CD4-positive, alpha-beta T cell treated with Interleukin-6 at 100 ng/mL for 8 hours (primary cell): ENCODE results near the gene GLB1L3.
"Not testable (repeated sequence)": the region's sequence is repeated elsewhere in the genome, so short reads cannot be mapped to it uniquely, and the experiment has no call there.

Source experiments
- DNase-seq: peaks from one replicate; pipeline ENCODE4 v3.0.0-alpha.2; 2020; ENCODE audit warnings: mixed read lengths, low spot score

Gene GLB1L3

DNA sequence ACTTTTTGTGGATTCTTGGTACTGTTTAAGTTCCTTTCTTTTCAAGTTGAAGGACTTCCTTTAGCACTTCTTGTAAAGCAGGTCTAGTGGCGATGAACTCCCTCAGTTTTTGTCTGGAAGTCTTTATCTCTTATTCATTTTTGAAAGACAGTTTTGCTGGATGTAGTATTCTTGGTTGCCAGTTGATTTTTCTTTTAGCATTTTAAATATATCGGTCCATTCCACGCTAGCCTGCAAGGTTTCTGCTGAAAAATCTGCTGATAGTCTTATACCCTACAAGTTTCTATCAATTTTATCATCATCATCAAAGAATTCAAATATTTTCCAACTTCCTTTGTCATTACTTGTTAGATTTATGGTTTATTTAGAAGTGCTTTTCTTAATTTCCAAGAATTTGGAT lies 40.9 kb downstream of the GLB1L3 start:
- DNase-seq, result no peak

DNA sequence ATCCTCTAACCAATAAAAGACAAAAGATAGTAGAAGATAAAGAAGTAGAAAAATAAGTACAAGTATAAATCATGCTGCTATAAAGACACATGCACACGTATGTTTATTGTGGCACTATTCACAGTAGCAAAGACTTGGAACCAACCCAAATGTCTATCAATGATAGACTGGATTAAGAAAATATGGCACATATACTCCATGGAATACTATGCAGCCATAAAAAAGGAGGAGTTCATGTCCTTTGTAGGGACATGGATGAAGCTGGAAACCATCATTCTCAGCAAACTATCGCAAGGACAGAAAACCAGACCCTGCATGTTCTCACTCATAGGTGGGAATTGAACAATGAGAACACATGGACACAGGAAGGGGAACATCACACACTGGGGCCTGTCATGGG lies 45.2 kb downstream of the GLB1L3 start:
- DNase-seq, result not testable (repeated sequence)

DNA sequence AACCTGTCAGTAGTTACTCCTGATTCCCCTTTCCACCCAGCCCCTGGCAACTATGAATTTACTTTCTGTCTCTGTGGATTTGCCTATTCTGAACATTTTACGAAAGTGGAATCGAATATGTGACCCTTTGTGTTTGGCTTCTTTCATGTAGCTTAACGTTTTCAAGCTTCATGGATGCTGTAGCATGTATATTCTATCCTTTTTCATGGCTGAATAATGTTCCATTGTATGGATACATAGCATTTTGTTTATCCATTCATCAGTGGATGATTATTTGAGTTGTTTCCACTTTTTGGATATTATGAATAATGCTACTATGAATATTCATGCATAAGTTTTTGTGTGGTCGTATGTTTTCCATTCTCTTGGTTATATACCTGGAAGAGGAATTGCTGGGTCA lies 46.4 kb downstream of the GLB1L3 start:
- DNase-seq, result no peak

DNA sequence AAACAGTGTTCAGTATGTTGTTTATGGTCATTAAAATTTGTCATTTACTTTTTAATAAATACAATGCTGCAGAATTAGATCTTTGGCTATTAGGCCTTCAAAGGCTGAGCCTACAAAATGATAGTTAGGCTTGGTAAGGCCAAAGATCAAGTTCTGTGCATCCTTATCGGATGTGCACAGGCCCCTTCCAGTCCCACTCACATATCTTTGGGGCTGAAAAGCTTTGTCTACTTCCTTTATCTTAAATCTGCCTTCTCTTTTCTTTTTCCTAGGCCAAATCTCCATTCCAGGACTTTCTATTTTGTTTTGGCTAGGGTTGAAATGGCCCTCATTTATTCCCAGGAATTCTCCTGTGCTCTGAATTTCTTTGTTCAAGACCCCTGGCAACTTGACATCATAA lies 52.3 kb downstream of the GLB1L3 start:
- no peak for DNase-seq

DNA sequence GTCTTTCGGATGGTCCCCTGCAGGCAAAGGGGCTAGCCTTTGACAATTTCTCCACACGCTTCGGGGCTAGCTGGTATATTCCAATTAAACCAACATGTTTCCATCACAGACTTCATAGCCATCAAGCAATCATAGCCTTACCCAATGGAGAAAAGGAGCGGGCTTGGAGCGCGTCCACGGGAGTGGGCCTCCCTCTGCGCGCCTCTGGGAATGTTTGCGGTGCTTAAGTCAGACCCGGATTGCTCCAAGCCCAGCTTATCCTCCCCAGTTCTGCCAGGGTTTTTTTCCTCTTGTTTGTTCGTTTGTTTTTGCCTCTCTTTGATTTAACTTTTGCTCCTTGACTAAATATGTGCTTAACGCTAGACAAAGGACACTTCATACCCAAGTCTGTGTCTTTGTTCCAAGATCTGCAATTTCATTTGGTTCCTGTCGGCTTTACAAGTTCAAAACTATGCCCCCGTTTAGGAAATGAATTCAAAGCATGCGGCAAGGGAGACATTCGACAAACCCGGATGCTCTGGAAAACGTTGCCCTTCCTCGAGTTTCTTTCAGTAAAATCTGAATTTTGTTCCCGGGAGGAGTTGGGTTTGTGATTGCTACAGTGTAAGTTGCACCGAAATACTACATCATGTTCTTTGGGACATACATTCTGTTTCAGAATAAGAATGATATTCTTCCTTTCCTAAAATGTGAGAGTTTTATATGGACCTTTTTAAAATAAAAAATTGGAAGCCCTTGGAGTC lies 54.6 kb downstream of the GLB1L3 start:
- DNase-seq, result no peak

DNA sequence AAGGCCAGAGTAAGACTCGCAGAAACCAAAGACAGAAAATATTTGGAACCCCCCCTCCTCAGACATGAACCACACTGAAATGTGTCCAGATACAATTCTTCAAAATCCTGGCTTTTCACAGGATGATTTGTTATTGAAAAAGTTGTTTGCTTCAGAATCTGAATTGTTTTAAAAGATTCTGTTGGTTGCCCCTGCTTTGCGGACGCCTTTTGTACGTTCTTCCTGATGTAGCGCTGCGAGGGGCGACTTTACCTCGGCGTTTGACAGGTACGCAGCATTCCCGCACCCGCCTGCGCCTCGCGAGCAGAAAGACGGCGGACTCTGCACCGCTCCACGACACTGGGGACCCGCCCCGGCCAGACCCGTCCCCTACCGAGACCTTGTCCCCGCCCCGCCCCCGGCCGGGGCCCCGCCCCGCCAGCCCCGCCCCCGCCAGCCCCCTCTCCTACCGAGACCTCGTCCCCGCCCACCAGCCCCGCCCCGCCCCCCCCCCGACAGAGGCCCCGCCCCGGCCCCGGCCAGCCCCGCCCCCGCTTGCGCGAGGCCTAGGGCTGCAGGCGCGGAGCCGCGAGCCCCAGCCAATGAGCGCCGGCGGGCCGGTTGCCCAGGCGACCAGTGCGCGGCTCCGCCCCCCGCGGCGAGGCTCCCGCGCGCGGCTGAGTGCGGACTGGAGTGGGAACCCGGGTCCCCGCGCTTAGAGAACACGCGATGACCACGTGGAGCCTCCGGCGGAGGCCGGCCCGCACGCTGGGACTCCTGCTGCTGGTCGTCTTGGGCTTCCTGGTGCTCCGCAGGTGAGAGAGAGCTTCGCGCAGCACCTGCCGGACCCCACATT lies 55.4 kb downstream of the GLB1L3 start, which contains the start of gene GLB1L2:
GLB1L2 (plus strand) TSS at position 635 of the 835 bp plus-strand sequence; CDS start at position 709, 74 bp downstream.
- peak; percentile 88 for DNase-seq

DNA sequence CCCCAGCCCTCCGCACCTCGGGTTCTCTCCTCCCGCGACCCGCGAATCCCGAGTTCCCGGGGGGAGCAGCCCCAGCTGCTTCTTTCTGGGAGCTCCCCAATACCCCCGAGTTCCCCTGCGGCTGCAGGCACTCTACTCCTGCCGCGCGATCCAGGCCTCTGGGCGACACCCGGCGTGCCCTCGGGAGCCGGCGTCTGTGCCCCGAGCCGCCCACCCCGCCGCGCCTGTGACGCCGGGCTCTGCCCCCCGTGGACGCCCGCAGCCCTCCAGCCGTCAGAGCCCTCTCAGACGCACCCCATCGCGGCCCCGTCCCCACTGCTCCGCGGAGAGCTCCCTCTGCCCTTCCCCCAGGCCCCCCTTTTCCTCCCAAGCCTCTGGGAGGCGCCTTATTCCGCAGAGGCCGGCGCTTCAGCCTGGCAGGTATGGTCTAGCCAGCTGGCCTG lies 56.0 kb downstream of the GLB1L3 start:
- peak; percentile 4 for DNase-seq

DNA sequence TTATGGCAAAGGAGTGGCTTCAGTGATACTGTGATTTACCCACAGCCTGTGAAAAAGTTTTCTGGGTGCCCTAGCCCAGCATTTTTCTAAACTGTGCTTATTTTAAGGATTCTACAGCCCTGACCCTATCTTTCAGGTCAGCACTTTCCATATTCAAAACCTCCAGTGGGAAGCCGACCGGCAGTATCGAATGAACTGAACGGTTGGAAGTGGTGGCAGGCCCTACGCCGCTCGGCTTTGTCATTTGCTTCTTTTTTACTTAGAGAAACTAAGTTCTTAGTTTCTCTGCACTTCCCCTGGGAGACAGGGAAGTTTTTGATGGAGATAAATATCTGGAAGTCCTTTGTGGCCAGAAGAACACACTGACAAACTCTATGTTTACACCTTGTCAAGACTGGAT lies 56.6 kb downstream of the GLB1L3 start:
- DNase-seq, result no peak

DNA sequence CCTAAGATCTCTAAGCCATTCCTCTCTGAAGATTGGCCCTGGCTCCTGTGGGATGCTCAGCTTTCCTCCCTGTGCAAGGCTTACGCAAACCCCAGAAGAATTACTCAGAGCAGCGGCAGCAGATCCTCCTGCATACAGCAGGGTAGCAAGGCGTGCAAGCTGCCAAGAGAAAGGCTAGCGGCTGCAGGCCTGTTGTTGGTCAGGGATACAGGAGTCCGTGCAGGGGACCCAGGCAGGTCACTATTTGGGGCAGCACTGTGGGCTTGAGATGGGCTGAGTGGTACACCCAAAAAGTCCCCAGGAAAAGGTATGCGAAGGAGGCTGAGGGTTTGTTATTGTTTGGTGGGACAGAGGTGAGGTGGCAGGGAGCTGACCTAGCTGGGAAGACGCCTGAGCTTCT lies 57.1 kb downstream of the GLB1L3 start:
- DNase-seq, result no peak

DNA sequence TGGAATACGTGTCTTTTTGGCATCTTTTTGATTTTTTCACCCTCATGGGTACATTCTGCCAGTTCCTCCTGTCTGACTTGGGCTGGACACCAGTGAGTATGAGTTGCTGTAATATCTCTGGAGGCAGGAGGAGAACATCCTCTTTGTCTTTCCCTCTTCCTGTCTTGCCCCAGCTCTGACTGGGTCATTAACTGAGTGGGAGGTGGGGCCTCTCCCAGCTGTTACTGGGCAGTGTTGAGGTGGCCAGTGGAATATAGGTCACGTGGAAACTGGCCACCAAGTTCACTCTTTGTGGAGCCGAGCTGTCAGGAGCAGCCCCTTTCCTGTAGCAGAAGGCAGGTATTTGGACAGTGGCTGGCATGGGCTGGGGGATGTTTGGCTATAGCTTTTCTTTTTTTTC lies 57.8 kb downstream of the GLB1L3 start:
- no peak for DNase-seq

DNA sequence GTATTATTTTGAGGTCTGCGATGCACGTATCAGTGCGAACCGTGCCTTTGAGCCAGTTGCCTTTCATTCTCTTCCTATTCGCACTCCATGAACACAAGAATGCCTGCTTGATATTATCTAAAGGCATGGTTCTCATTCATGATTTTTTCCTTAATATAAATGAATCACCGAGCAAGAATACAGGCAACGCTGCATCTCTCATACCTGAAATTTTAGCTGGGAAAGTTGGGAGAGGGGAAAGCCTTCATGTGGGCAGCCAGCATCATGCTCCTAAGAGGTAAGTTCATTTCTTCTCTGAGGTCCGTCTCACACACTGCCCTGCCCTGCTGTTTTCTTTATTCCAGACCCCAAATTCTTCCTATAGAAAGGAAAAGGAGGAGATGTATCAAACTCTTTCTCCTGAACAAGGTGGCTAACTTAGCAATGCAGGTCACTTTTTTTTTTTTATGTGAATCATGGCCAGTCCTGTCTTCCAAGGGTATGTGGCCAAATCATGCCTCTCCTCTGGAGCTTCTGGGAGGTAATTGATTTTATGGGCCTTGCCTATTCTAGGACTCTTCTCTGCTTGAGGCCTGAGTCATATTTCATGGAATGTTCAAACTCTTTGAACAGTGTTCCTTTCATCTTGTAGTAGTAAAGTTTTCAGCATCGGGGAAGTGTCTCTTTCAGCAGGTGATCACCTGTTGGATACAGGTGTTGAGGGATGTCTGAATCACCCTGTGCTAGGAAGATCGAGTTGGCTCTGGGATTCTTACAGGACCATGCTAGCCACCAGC lies 58.8 kb downstream of the GLB1L3 start:
- no peak for DNase-seq

DNA sequence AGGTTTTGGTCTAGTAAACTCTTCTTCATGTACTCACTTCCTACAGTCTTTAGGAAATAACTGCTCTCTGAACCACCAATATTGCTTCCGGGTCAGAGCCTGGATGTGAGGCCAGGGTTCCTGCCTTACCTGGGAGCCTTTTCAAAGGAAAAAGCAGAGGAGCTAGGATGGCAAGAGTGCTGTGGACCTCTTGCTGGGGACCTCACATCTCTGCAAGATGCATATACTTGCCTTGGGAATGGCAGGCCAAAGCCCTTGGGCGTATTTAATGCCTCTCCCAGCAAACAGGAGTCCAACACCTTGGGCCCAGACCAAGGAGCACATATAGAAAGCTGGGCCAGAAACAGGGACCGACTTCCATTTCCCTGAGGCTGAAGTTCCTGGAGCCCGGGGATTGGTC lies 60.9 kb downstream of the GLB1L3 start:
- DNase-seq, result no peak

DNA sequence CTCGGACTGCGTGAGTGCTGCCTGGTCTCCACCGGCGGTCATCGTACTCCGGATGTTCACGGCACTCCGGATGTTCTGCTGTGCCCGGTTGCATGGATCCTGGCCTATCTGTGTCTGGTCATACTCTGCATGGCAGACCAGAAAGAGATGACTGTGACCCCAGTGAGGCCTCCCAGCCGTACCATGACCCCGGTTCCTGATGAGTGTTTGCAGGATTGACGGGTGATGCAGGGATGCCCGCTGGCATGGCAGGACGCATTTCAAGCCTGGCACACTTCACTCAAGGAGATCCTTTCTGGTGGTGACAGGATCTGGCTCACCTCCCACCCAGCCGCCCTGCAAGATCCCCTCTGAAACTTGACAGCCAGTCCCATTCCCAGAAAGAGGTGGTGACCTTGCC lies 61.9 kb downstream of the GLB1L3 start:
- DNase-seq, result no peak

DNA sequence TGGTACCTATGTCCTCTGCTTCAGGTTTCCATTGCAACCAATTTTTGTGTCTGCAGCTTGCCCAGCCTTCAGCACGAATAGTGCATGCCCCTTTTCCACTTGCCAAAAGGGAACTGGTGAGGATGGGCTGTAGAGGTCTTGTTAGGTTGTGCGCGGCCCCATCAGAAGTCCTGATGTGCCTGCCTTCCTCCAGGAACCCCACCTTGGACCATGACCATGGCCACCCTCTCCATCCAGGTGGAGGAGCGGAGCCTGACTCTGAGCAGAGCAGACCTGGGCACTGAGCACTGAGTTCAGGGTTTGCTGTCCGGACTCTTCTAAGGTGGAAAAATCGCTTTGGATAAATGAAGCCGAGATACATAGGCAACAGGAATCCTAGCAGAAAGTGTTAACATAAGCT lies 62.5 kb downstream of the GLB1L3 start:
- no peak for DNase-seq

DNA sequence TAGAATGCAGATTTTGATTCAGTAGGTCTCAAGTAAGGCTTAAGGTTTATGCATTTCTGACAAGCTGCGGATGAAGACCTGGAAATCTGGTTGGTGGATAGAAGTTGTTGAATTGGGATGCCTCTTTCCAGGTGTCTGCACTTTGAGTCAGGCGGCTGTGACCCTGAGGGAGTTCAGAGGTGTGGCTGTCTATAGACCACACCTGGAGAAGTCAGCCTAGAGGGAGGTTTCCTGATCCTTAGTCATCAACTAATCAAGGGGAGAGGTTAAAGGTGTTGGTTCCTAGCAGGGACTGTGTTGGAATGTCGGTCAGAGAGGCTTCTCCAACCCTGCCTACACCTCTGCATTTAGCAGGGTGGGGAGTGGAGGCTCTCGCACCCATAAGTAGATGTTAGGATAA lies 63.6 kb downstream of the GLB1L3 start:
- no peak for DNase-seq

DNA sequence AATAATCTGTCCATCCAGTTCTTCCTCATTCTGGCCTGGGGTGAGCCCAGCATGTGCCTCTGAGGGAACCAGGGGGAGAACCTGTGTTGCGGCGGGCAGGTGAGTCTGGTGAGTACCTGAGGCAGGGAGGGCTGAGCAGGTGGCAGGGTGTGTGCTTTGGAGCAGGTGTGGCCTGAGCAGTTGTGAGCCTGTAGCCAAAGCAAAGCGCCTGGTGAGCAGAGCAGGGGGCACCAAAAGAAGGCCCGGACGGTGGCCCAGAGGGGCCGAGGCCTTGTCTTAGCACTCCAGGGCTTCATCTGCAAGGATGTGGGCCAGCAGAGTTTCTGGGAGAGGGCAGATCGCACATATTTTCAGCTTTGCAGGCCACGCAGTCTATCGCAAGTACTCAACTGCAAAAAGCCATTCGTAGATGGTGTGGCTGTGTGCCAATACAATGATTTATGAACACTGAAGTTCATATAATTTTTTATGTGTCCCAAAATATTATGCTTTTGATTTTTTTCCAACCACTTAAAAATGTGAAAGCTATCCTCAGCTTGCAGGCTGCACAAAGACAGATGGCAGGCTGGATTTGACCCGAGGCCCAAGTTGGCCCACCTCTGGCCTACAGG lies 64.3 kb downstream of the GLB1L3 start:
- DNase-seq, result no peak

DNA sequence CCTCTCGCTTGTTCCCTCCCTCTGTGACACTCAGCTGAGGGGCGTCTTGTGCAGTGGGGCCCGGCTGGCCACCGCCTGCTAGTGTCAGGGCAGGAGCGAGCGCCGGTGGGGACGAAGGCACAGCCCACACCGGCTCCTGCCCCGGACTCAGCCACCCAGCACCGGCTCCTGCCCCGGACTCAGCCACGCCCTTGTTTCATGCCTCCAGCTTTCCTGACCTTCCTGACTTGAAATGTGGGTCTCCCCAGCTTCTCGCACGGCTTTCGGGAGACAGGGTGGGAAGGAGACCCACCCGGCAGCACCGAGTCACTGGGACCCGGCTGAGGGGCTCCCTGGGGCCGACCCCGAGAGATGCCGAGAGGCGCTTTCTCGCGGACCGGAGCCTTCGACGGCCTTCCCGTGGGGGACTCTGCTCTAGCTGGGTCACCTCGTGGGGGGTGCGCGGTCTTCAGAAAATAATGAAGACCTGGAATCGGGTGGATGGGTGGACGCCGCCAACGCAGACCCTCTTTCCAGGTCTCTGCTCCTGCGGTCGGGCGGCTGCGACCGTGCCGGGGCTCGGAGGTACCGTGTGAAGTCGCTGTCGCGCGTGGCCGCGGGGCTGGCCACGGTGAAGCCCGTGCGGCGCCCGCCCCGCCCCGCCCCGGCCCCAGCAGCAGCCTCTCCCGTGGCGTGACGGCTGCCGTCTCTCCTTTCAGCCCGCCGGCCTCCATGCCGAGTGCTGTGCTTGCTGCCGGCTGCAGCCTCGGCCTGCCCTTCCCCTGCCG lies 65.8 kb downstream of the GLB1L3 start:
- no peak for DNase-seq

DNA sequence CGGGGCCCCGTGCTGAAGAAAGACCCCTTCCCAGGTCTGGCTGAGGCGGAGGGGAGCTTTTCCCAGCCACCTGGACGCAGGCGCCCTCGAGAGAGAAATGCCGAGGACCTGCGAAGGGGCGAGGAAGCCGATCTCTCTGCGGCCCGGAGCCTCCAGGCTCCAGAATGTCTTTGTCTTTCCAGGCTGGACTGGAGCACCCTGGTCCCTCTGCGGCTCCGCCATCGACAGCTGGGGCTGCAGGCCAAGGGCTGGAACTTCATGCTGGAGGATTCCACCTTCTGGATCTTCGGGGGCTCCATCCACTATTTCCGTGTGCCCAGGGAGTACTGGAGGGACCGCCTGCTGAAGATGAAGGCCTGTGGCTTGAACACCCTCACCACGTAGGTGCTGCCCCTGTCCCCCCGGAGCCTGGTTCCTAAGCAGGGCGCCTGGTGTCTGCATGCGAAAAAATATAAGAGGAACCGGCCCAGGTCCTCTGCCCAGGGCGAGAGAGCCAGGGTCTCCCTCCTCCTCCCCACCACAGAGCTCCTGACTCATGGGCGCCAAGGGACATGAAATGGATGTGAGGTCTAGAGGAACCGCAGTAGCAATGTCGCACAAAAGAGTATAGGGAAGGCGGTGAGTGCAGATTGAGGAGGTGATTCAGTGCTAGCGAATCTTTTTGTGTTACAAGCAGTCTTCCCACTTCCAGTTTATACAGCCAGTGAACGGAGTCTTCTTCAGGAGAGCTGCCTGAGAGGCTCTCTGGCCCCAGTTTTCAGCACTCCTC lies 66.6 kb downstream of the GLB1L3 start:
- DNase-seq, result no peak

DNA sequence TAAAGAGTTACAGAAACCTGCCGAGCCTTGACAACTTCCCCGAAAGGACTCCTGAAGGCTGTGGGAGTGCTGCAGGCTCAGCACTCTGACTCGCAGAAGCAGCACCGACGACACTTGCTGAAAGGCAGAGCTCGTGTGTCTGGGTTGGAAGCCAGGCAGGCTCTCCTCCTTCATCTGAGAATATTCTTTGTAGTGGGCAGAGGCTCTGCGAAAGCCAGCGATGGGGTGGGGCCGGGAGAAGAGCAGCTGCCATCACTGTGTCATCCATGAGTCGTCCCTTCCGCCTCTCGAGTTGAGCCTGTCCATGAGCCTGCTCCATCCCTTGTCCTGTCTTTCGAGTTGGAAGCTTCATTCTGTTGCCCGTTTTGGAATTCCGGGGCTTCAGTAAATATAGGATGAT lies 67.5 kb downstream of the GLB1L3 start:
- DNase-seq, result no peak

DNA sequence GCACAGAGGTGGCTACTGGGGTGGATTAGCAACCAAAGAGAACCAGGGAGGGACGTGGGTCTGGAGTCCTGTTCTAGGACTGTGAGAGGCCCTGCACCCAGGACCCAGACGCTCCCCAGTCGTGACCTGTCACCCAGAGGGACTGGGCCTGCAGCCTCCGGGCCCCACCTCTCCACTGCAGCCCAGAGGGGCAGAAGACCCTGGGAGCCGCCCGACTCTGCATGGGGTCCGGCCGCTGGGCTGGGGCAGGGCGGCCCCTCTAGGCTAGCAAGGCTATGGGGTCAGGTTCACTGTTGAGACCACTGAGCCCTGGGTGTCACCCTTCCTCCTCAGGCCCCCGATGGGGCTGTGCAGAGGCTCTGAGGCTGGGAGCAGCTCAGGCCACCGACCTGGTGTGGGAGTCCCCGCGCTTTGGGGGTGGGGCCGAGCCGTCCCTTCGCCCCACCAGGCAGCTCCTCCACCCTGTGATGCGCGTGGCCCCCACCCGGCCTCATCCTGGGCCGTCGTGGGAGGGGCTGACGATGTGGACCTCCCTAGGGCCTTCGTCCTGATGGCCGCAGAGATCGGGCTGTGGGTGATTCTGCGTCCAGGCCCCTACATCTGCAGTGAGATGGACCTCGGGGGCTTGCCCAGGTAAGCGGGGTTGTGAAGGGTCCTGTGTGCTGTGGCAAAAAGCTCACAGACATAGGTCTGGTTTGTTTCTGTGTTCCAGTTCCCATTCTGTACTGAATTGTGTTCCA lies 68.5 kb downstream of the GLB1L3 start:
- not testable (repeated sequence) for DNase-seq
